Ramos (cell line): ENCODE measurements around the gene YAP1.

Experiments used
- in situ Hi-C: fragments of 300-500 bp; cut with MboI; formaldehyde crosslinking; loops from one replicate; pipeline ENCODE4 v1.14.3; 2022; ENCODE audit warnings: low sequenced_read_pairs; ENCODE audit not compliant: unreplicated experiment

The YAP1 gene

DNA sequence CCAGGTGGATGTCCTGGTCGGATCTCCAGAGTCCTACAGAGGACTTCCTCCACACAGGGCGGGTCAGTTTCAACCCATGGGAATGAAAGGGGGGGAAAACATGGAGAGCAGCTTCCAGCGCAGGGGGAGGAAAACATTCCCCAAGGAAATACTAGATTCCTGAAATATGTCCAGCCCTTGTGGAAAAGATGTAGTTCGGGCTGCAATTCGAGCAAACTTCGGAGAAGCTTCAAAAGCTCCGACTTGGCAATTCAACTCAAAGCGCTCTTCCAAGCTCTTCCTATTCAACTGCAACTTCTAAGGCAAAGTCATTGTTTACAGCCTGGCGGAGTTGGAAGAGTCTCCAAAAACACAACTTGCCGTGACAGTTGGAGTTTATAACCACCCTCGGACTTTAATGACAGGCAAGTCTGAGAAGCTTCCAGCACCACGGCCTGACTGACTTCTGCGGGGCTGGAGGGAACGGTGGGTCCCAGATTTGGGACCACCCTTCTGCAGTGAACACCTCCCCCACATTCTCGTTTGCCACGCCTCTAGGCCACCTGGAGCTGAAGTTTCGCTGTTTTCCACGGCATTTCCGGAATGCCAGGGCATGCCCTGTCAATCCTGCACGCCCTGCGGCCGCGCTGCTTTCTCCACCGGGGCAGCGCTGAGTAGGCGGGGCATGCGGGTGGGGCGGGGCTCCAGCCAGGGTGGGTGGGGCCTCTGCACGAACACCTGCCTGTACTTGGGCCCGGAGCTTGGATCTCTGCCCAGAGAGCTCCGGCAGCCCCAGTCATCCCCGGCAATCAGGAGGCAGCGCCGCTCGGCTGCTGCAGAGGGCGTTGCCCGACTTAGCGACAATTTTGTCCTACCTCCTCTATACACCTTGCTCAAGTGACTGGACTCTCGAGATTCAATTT lies 158.1 kb downstream of the YAP1 start:
- in situ Hi-C loops, result no loop called here

DNA sequence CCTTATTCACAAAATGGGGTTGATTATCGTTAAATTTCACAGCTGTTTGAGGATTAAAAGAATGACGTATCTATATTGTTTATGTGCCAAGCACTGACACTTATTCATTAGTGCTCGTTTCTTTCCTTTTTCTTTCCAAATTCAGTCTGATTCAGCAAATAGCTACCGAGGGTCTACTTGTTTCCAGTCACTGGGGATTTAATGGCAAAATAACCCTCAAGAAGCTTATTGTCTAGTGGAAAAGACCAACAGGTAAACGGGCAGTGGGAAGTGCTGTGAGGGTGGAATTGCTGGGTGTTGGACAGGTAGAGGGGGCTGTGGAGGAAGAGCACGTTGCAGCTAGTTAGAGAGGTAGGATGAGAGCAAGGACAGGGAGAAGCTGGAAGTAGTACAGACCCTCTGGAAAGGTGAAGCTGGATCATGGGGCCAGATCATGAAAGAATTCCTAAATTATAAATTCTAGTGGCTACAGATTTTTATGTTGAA lies 158.8 kb downstream of the YAP1 start:
- in situ Hi-C loops, result no loop called here

DNA sequence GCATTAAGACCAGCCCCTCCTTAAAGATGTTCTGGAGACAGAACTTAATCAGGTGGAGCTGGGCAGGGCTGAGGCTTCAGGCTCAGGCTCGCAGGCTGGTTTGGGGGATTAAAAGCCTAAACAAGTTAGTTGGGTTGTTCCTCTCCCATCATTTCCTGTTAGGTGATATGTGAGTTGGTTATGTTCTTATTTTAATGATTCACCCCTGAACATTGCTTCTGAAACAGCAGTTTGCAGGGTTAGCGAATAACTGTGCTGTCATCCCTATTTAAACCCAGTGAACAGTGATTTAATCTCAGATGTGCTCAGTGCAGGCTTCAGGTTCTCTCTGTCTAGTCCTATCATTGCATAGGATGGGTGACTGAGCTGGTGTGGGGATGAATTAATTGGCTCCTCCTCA lies 159.7 kb downstream of the YAP1 start:
- in situ Hi-C loops, result no loop called here

DNA sequence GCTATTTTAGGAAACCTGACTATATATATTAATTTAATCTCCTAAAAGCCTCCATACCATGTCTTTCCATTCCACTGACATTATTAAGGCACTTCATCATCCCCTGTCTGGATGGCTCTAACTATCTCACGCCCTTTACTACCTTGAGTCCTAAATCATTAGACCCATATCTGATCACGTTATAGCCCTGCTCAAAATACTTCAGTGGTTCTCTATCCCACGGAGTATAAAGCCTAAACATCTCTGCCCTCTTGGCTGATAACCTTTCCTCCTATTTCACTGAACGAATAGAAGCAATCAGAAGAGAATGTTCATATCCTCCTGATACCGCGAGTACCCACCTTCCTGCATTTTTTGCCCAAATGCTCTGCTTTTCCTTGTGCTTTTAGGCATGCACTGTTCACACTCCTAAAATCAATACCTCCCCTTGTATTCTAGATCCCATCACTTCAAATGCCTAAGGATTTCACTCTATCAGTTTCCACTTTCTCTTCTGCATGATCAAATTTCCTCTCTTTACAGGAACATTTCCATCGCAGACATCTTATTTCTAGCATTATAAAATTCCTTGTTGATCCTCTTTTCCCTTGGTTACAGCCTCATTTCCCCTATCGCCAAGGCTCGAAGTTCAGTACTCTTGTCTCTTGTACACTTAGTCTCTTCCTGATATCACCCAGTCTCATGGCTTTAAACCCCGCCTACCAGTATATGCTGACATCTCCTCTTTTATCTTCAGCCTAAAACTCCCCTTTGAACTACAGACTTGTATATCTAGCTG lies 162.0 kb downstream of the YAP1 start:
- in situ Hi-C loops, result no loop called here

GRCh38 chr11:102274628-102275027 lies 164.4 kb downstream of the YAP1 start:
- in situ Hi-C loops, result loop anchor here (25.0 kb wide), 1 partner anchor 338 kb away; no protein-coding TSS in a partner anchor

DNA sequence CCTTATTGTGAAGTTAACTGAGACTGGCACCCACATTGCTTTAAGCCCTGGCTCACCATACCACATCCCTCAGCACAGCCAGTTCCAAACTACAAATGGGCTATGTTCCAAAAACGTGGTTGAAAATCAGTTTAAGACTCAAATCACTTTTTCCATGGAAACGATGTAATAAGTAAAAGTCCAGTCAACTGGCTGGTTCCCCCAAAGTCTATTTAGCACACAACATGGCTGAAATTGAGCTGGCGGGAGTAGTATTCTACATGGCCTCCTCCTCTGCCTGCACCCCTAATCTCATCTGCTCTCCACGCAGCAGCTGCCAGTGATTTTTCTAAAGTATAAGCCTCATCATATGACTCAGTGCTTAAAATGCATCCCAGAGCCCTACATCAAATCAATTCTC lies 166.1 kb downstream of the YAP1 start:
- in situ Hi-C loops, result loop anchor here (25.0 kb wide), 1 partner anchor 336 kb away; no protein-coding TSS in a partner anchor

- in situ Hi-C loops, result loop anchor here (25.0 kb wide), 1 partner anchor 336 kb away; no protein-coding TSS in a partner anchor
These were observed 166.5 kb downstream of the YAP1 start for GRCh38 chr11:102276783-102277182.

- in situ Hi-C loops, result loop anchor here (10.0 to 25.0 kb wide), 3 partner anchors 215 to 385 kb away; no protein-coding TSS in a partner anchor
These were observed 169.5 kb downstream of the YAP1 start for GRCh38 chr11:102279641-102280170.

- in situ Hi-C loops, result loop anchor here (10.0 to 25.0 kb wide), 3 partner anchors 214 to 384 kb away; no protein-coding TSS in a partner anchor
These were observed 170.1 kb downstream of the YAP1 start for GRCh38 chr11:102280245-102280833.
